ENCODE measurements around the gene ASPRV1. TPM values are rescaled to one million over a fixed set of nuclear protein-coding genes. Genes with fewer than 3 reads are reported as not detected.

Gene ASPRV1
- total RNA-seq, 2 experiments from 2014 or later = 0.81 to 0.96 TPM

GRCh38 chr2:69969126-69969983 is 7.9 kb upstream of the ASPRV1 start:
- H3K4me3 Mint-ChIP-seq = no peak overlapping the region
- Histone ChIP-seq H3K9me3 (ENCODE audit: control insufficient read depth in 1 of 2, insufficient read depth in 1 of 2, low read length in 2 of 2) (no peaks in the 10 kb centered on the region), H3K27me3 (ENCODE audit: control insufficient read depth in 1 of 2, insufficient read depth in 2 of 2, low read length in 2 of 2) (no peaks in the 10 kb centered on the region), H3K4me3 (ENCODE audit: low read length) (no peak overlapping the region), H3K4me1 (ENCODE audit: insufficient read depth, low read length) (peaks cover 5% of the 10 kb centered on the region), H3K36me3 (ENCODE audit: insufficient read depth, low read length) (no peaks in the 10 kb centered on the region), H3K27ac (ENCODE audit: low read depth in 1 of 2, low read length in 2 of 2) (no peak overlapping the region)
- no peak for TF ChIP-seq CTCF (IDR thresholded peaks at IDR 0.05)
- H3K36me3 Mint-ChIP-seq (ENCODE audit: low read depth) = no peaks in the 10 kb centered on the region
- ChIA-PET POLR2A (no interaction called here), CTCF (no interaction called here)
- H3K4me1 Mint-ChIP-seq (ENCODE audit: low read depth) = no peaks in the 10 kb centered on the region
- H3K9me3 Mint-ChIP-seq = no peaks in the 10 kb centered on the region
- H3K27ac Mint-ChIP-seq = no peak overlapping the region
- no peaks in the 10 kb centered on the region for H3K27me3 Mint-ChIP-seq
- ATAC-seq (ENCODE audit: poor library complexity) (no peak), DNase-seq (no peak)
- intact Hi-C loops (cut with DNase I, micrococcal nuclease) = no loop called here

- Mint-ChIP-seq H3K9me3 (no peaks in the 10 kb centered on the region), H3K4me3 (no peak overlapping the region), H3K27ac (no peak overlapping the region), H3K27me3 (no peaks in the 10 kb centered on the region), H3K36me3 (ENCODE audit: low read depth) (no peaks in the 10 kb centered on the region), H3K4me1 (ENCODE audit: low read depth) (no peaks in the 10 kb centered on the region)
- H3K9me3 ChIP-seq (ENCODE audit: control insufficient read depth in 1 of 2, insufficient read depth in 1 of 2, low read length in 2 of 2) = no peaks in the 10 kb centered on the region
- ATAC-seq (ENCODE audit: poor library complexity) = no peak
- H3K27me3 ChIP-seq (ENCODE audit: control insufficient read depth in 1 of 2, insufficient read depth in 2 of 2, low read length in 2 of 2) = no peaks in the 10 kb centered on the region
- H3K27ac ChIP-seq (ENCODE audit: low read depth in 1 of 2, low read length in 2 of 2) = no peak overlapping the region
- intact Hi-C loops (cut with DNase I, micrococcal nuclease) = no loop called here
- ChIA-PET CTCF (no interaction called here), POLR2A (interaction anchor here (0.6 kb wide), 1 partner anchor 142 kb away, joined by 3 read pairs; no protein-coding TSS in a partner anchor)
- no peaks in the 10 kb centered on the region for H3K36me3 ChIP-seq (ENCODE audit: insufficient read depth, low read length)
- TF ChIP-seq CTCF (IDR thresholded peaks at IDR 0.05) = no peak
- H3K4me3 ChIP-seq (ENCODE audit: low read length) = no peak overlapping the region
- no peak for DNase-seq
- H3K4me1 ChIP-seq (ENCODE audit: insufficient read depth, low read length) = peaks cover 5% of the 10 kb centered on the region
Measured at GRCh38 chr2:69968609-69969008, 7.2 kb upstream of the ASPRV1 start.

- no peaks in the 10 kb centered on the region for H3K9me3 Mint-ChIP-seq
- H3K9me3 ChIP-seq (ENCODE audit: control insufficient read depth in 1 of 2, insufficient read depth in 1 of 2, low read length in 2 of 2) = no peaks in the 10 kb centered on the region
- no peaks in the 10 kb centered on the region for H3K27me3 ChIP-seq (ENCODE audit: control insufficient read depth in 1 of 2, insufficient read depth in 2 of 2, low read length in 2 of 2)
- H3K27ac ChIP-seq (ENCODE audit: low read depth in 1 of 2, low read length in 2 of 2) = no peak overlapping the region
- no peak overlapping the region for H3K27ac Mint-ChIP-seq
- H3K4me3 Mint-ChIP-seq = no peak overlapping the region
- intact Hi-C loops (cut with DNase I, micrococcal nuclease) = no loop called here
- no peak for ATAC-seq (ENCODE audit: poor library complexity)
- H3K27me3 Mint-ChIP-seq = no peaks in the 10 kb centered on the region
- H3K4me3 ChIP-seq (ENCODE audit: low read length) = no peak overlapping the region
- no peaks in the 10 kb centered on the region for H3K4me1 Mint-ChIP-seq (ENCODE audit: low read depth)
- peaks cover 5% of the 10 kb centered on the region for H3K4me1 ChIP-seq (ENCODE audit: insufficient read depth, low read length)
- CTCF ChIA-PET = no interaction called here
- DNase-seq = no peak
- TF ChIP-seq CTCF (IDR thresholded peaks at IDR 0.05) = no peak
- H3K36me3 Mint-ChIP-seq (ENCODE audit: low read depth) = no peaks in the 10 kb centered on the region
- no peaks in the 10 kb centered on the region for H3K36me3 ChIP-seq (ENCODE audit: insufficient read depth, low read length)
- POLR2A ChIA-PET = no interaction called here
Measured at GRCh38 chr2:69966496-69966895, 5.1 kb upstream of the ASPRV1 start.
